ENCODE measurements around the gene ALK.

DNA sequence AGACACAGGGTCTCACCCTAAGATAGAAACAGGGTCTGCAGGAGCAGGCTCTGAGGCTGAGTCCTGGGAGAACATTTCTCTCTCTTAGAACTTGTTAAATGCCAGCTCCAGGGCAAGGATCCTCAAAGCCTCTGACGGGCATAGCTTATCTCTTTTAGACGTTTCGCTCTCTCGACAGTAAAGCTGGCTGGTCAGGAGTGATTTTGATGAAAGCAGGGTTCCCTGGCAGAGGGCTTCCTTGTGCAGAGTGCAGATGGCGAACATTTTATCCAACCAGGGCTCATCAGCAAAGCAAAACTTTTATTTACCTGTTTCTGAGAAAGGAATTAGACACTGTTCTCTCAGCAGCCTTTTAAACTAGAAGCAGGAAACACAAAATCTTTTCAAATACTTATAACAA is 350.8 kb downstream of the ALK start:
- TF ChIP-seq POLR2AphosphoS5 (IDR thresholded peaks at IDR 0.05): no peak
- no peak for TF ChIP-seq CTCF (IDR thresholded peaks at IDR 0.05)
- TF ChIP-seq POLR2A (IDR thresholded peaks at IDR 0.05; ENCODE audit: low read depth): no peak
- no peak for TF ChIP-seq EP300 (IDR thresholded peaks at IDR 0.05)

Measured in esophagus muscularis mucosa (tissue), 4 donors.